ENCODE results near the gene KRT73.

The KRT73 gene

DNA sequence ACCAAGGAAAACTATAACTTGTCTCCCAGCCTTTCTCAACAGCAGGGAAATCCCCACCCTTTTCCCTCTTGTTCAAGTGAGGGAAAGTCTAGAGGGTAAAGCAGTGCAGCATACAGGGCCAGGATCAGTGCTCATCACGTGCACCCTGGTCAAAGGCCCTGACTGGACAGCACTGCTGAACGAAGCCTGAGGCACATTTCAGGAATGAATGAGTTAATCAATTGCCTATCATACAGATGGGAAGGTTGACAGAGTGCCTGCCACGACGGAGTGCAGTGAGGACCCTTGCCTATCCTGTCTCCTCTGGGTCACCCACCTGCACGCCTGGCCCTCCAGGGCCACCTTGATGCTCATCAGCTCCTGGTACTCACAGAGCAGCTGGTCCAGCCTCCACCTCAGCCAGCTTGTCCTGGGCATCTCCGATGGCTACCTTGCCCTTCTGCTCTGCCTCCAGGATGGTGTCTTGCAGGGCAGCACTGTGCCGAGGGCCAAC is 11.7 kb upstream of the KRT73 start:
- no peak for DNase-seq (ENCODE audit: low read depth, low spot score)
- in situ Hi-C loops (cut with HindIII; ENCODE audit: low sequenced_read_pairs), result no loop called here
- no peak overlapping the region for H3K4me3 ChIP-seq (ENCODE audit: low read depth, low read length)
- TF ChIP-seq, protein P1, sequence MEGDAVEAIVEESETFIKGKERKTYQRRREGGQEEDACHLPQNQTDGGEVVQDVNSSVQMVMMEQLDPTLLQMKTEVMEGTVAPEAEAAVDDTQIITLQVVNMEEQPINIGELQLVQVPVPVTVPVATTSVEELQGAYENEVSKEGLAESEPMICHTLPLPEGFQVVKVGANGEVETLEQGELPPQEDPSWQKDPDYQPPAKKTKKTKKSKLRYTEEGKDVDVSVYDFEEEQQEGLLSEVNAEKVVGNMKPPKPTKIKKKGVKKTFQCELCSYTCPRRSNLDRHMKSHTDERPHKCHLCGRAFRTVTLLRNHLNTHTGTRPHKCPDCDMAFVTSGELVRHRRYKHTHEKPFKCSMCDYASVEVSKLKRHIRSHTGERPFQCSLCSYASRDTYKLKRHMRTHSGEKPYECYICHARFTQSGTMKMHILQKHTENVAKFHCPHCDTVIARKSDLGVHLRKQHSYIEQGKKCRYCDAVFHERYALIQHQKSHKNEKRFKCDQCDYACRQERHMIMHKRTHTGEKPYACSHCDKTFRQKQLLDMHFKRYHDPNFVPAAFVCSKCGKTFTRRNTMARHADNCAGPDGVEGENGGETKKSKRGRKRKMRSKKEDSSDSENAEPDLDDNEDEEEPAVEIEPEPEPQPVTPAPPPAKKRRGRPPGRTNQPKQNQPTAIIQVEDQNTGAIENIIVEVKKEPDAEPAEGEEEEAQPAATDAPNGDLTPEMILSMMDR (IDR thresholded peaks at IDR 0.05; ENCODE audit: low read depth, low read length), result no peak

DNA sequence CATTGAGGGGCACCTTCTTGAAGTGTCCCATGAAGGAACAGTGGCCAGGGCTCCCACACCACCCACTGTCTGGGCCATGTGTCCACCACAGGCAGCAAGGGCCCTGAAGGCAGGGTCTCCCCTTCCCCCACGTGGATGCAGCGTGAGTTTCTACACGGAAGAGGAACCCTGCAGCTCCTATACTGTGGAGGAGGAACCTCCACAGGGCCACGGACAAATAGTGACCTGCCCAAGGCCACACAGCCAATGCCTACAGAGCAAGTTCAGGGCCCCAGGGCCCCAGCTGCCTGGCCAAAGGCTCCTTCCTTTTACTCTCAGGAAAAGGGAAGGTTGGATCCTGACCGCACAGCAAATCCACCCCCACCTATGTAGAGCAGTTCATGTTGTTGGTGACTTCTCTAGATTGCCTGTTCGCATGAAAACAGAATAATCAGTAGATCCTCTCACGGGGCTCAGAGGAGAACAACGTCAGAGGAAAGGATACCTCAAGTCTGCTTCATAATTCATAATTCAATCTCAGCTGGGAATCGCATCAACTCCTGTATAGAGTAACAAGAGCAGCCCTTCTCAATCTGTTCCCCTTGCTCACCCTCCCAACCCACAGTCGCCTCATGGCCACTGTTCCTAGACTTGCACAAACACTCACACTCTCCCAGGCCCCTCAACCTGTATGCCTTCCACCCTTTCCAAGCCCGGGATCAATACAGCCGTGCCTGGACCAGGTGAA is 11.1 kb upstream of the KRT73 start:
- no peak overlapping the region for H3K4me3 ChIP-seq (ENCODE audit: low read depth, low read length)
- TF ChIP-seq, protein P1 (IDR thresholded peaks at IDR 0.05; ENCODE audit: low read depth, low read length), result no peak
- no peak for DNase-seq (ENCODE audit: low read depth, low spot score)
- in situ Hi-C loops (cut with HindIII; ENCODE audit: low sequenced_read_pairs), result no loop called here

DNA sequence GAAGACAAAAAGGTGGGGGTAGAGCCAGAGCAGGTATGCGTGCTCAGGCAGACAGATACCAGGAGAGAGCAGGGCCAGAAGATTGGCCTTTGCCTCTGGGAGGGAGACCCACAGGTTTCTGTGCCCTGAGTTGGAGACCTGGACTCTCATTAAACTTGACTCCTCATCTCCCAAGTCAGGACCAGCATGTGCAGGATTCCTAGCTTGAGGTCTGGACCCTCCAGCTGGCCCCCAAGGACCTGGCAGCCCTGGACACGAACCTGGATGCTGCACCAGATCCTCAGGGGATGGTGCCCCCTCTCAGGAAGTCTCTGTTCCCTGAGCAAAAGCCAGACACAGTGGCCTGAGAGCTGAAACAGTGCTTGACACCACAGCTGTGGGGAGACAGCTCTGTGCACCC is 10.5 kb upstream of the KRT73 start:
- in situ Hi-C loops (cut with HindIII; ENCODE audit: low sequenced_read_pairs), result no loop called here
- DNase-seq (ENCODE audit: low read depth, low spot score), result no peak

DNA sequence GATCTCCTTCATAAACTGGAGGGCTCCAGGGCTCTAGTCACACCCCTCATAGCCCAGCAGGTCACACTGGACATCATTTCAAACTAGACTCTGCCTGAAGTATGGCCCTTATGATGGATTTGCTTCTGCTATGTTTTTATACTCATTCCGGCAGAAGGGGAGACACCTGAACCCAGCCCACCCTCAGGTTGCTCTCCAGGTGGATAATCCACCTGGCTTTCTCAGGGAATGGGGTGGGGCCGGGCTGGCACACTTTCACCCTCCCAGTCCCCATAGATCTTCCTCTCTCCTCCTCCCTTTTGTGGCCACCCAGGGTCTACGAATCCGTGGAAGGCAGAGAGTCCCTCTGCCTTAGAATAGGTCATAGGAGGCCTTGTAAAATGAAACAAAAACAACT is 9.8 kb upstream of the KRT73 start:
- TF ChIP-seq, protein P1 (IDR thresholded peaks at IDR 0.05; ENCODE audit: low read depth, low read length), result no peak
- in situ Hi-C loops (cut with HindIII; ENCODE audit: low sequenced_read_pairs), result no loop called here
- no peak overlapping the region for H3K4me3 ChIP-seq (ENCODE audit: low read depth, low read length)
- DNase-seq (ENCODE audit: low read depth, low spot score), result no peak

More for the DNA sequence above, 10.5 kb upstream of the KRT73 start:
- TF ChIP-seq, protein P1 (IDR thresholded peaks at IDR 0.05; ENCODE audit: low read depth, low read length), result no peak
- H3K4me3 ChIP-seq (ENCODE audit: low read depth, low read length), result no peak overlapping the region

DNA sequence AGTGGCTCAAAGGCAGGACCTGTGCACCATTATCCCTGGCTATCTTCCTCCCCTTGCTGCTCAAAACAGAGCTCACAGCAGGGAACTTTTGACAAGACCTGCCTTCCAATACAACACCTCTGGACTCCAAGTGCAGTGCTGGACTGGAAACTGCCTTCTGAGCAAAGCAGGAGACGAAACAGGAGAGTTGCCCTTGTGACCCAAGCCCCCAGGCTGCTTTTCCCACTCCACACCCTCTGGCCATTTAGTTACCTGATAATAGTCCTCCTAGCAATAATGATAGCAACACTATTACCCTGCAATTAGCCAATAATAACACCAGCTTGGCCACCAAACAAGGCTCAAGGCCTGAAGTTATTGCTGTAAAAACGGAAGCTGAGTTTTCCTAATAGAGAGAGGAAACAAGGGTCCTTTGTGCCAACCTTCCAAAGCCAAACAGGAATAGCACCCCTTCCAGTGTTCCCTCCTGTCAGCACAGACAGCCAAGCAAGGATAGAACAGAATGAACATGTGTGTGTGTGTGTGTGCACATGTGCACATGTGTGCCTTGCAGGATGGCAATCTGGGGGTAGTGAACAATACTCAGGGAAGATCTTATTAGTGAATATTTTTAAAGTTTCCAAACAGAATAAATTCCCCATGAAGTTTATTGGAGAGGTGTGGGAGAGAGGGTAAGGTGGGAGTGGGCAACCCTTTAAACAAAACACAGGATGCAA is 9.2 kb upstream of the KRT73 start:
- no peak overlapping the region for H3K4me3 ChIP-seq (ENCODE audit: low read depth, low read length)
- TF ChIP-seq, protein P1 (IDR thresholded peaks at IDR 0.05; ENCODE audit: low read depth, low read length), result no peak
- DNase-seq (ENCODE audit: low read depth, low spot score), result no peak
- in situ Hi-C loops (cut with HindIII; ENCODE audit: low sequenced_read_pairs), result no loop called here

DNA sequence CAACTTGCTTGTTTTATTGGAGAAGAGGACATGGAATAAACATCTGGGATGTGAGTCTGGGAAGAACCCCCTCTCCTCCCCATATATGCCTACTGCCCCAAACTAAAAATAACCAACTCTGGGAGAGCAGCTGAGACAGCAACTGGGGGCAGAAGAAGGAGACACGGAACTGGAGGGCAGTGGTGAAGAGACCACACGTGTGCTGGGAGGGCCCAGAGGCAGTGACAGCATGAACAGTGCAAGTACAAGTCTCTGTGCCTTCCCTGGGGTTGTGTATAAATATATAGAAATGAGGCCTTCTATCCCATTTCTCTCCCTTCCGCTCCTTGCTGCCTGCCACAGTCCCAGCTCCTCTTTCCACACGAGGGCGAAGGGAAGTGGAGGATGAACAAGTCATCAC is 4.0 kb upstream of the KRT73 start:
- in situ Hi-C loops (cut with HindIII; ENCODE audit: low sequenced_read_pairs), result no loop called here
- DNase-seq (ENCODE audit: low read depth, low spot score), result no peak
- TF ChIP-seq, protein P1 (IDR thresholded peaks at IDR 0.05; ENCODE audit: low read depth, low read length), result no peak
- H3K4me3 ChIP-seq (ENCODE audit: low read depth, low read length), result no peak overlapping the region

All from astrocyte of the spinal cord (primary cell).